NK-92 treated with Interleukin-12 subunit alpha and Interleukin-12 subunit beta, amount 100 ng/mL, for 24 hours (cell line): ENCODE results near the gene OSBPL3.

Source experiments
- DNase-seq: peaks from one replicate; lab custom pipeline; 2025; lab: John Stamatoyannopoulos, UW

Gene OSBPL3

DNA sequence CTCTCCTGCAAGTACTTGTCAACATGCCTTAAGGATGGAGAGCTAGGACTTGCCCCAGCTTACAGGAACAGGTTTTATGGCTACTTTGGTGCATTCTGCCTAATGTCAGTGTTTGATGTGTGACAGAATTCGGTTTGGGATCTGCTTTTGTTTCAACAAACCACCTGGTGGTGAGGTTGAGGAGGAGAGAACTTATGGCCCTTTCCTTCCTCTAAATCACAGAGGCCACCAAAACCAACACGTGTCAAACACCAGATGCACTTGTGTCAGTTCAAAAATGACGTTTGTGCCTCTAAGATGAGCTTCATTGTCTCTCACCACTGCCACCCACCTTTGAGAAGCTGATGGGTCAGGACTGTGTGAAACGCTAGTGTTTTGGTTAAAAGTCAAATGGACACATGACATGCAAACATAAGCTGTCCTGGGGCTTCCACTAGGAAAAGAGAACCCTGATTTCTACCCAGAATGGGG is 83.9 kb downstream of the OSBPL3 start:
- no peak for DNase-seq

DNA sequence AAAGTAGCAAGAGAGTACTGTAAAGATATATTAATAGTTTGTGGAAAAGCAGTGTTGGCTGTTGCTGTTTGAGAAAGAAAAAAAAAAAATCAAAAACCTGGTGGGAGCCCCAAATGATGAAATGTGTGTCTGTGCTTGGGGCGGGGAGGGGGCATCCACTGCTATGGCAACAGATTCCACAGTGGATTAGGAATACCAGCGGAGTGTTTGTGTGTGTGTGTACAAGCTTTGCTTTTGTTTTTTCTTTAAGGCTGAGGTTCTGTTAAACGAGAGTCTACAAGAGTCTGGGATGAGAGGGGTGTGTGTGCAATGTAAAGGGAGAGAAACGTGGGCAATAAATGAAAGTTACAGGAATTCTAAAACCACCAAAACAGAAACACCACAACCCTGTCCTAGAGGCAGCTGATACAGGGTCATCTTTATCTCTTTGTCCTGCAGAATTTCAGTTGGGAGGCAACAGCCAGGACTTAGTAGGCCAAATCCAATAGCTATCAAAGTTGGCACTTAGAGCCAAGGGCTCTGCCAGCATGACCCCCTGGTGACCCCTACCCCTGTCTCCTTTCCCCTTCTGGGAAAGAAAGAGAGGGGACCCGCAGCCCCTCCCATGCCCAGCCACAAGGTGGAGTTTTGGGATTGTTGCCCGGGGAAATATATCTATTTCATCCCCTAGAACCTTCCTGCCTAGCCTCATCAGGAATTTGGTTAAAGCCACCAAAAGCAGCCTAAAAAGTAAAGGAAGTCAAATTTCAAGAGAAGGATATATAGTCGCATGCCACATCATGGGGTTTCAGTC is 85.4 kb downstream of the OSBPL3 start:
- no peak for DNase-seq

DNA sequence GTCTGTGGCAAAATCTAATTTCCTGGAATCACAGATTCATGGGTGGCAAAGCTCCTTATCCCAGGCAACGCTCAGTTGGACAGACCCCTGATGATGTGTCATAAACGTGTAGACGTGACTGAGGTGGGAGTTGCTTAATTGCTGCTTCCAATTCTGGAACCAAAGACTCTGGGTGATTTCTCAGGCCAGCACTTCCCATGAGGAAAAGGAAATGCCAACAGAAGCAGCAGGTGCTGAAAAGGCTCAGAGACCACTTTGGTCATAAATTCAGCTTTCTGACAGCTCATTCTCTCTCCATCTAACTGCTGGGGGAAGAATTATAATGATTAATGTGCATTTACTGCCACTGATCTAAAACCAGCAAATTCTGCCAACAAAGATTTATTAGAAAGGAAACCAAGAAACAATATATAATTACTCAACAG is 88.7 kb downstream of the OSBPL3 start:
- DNase-seq, result no peak

DNA sequence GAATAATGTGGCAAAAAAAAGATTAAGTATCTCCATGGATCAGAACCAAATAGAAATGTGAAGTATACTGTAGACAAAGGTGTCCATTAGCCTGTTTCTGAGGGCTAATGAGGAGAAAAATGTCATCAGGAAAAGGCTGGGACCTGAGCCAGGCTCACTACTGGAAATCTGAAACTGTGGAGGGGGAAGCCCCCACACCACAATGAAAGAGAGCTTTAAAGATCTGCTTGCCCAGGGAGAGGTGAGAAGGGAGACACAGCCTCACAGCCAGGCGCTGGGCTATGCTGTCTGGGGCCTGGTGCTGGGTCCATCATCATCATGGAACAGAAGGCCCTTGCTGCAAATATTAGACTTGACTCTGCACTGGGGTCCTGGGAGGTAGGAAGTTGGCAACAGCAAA is 90.4 kb downstream of the OSBPL3 start:
- no peak for DNase-seq

DNA sequence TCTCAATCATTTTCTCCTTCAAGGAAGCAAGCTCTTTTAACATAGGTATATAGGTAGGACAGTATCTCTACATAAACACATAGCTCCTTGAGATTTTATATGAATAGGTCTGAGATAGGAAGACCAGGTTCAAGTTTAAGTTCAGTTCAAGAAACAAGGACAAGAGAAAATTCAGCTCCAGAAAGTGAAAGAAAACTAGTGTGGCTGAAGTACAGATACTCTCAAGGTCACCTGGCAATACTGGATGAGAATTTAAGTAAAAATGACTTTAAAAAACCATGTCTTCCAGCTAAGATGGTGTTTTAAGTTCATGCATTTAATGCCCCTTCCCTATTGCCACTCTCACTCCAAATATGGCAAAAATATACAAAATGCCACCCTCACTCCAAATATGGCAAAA is 91.3 kb downstream of the OSBPL3 start:
- DNase-seq, result no peak

DNA sequence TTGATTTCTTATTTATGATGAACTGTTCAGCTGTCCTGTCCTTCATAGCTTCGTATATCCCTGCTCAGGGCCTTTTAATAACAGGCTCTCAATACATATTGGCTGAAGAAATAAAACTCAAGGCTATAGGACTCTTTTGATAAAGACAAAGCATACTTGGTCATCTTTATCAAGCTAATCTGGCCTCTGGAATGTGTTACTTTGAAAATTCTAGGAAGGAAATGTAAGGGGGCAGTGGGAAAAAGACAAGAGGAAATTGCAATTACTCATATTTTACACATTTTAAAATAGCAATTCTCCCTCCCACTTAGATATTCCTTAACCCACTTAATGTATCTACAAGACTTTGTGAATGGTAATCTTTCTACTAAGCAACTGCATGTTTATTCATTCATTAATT is 94.3 kb downstream of the OSBPL3 start:
- DNase-seq, result no peak

DNA sequence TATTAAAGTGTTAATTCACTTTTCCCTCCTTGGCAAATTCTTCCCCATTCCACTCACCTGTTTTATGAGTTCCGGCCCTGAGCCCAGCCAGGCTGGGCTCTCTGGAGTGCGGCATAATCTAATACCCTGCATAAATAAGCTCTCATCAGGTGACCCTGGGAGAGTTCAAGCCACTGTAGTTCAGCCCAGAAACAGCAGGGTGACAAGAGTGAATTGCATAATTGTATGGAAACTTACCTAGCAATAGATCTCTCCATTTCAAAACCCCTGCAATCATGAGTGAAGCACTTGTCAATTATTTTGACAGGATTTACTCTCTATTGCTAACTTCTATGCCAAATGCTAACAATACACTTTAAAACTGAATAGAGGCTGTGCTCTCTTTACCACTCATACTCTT is 94.7 kb downstream of the OSBPL3 start:
- DNase-seq, result no peak

DNA sequence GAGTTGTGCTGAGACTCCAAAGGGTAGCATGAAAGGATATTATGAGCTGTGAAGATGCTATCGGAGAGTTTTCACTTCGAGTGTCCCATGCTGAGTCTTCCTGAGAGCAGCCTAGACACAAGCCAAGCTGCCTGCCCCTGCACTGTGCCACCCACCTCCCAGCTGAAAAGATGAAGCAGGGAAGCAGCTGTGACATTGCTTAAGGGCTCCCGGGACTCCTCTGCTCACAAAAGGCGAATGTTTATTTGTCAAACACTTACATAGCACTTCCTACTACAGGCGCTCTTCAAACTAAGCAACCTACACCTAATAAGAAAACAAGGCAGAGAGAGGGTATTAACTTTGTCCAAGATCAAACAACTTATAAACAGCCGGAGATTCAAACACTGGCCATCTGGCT is 95.6 kb downstream of the OSBPL3 start:
- no peak for DNase-seq

DNA sequence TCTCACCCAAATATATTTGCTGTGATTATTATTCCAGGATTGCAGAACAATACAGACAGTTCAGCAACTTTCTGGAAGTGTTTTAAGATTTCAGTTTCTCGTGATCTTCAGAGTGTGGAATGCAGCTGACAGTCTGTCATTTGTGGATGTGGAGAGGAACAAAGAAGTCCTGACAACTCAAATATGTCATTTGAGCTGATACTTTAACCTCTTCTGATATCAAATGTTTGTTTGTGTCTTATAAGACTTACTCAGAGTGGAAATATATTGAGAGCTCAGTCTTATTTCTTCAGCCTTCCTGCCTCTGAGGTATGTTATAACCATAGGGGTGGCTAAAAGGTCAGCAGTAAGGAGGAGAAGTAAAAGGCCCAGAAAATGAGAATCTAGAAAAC is 96.4 kb downstream of the OSBPL3 start:
- no peak for DNase-seq

DNA sequence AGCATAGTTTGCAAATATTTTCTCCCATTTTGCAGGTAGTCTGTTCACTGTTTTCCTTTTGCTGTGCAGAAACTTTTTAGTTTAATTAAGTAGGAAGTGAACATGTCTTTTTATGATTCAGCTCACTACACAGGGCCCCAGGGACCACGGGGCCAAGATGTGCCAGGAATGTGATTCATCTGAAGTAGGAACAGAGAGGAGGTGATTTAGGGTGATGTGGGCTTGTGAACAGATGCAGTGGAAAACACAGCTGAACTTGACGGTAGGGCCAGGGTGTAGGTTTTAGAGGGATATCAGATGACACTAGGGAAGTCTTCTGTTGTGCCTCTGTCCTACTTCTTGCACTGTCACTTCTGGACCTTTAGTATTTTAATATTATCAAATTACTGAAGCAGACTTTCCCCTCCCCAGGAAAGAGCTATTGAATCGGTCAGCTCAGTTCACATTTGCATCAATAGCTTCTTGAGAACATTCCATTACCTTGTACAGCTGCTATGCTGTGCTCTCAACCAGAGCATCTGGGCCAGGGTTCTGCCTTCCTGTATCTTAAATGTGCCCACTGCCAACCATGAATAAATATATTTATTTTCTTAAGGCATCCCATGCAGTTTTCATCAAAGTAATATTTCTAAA is 96.9 kb downstream of the OSBPL3 start:
- no peak for DNase-seq

DNA sequence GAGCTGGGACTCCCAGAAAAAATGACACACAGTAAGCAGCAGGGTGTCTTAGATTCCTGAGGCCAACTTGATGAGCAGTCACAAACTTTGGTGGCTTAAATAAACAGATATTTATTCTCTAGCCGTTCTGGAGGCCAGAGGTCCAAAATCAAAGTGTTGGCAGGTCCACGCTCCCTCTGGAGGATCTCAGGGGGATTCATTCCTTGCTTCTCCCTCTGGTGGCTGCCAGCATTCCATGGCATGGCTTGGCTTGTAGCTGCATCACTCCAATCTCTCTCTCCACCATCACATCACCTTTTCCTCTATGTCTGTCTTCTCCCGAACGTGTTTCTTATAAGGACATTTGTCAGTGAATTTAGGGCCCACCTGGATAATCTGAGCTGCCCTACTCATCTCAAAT is 98.4 kb downstream of the OSBPL3 start:
- DNase-seq, result no peak

DNA sequence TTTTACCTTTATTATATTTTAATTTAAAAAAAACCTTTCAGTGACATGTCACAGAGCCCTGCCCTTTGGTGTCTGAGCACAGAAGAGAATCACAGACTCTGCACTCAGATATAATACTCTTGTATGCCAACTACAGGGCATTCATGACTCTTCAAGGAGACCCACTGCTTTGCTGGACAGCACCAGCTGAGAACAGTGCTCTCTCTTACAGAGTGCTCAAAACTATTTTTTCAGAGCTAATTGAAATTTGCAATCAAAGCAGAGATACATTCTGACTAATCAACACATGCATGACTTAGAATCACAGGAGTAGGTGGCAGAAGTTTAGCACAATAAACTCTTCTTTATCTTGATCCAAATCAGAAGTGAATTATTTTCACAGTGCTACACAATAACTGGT is 99.1 kb downstream of the OSBPL3 start:
- no peak for DNase-seq

DNA sequence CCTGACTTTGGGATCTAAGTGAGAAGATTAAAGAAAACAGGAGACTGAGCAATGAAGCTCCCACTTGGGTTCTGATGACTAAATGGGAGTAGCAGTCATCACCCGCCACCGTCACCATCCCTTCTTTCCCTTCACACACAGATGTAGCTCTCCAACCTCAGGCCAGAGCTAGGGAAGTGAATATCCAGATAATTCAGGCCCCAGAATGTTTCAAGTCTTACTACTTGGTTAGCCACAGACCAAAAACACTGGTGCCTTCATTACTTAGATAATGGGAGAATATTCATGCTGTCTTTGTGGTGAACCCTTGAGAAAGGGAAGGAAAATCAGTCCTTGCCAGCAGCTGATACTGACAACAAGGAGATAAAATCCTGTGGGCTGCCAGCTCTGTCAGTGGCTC is 100.7 kb downstream of the OSBPL3 start:
- DNase-seq, result no peak

DNA sequence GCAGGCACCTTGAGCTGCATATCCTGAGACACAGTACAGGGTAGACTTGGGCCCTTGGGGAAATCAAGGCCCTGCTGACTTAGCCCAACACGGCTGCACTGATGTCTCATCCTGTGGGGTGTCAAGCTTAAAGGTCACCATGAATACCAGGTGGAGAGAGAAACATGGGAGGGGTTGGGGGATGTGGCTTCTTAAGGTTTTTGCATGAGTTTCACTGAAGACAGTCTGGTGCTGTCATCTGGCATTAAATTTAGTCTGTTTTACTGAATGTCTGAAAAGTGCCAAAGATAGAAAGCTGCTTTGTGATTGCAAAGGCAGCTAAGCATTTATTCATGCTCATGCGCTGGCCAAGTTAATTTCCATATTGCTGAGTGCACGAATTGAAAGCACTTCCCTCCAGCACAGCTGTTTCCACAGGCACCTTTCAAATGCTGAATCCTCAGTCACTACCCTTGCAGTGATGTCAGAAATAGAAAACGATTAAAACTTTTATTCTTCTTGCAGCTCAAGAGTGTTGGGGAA is 102.1 kb downstream of the OSBPL3 start:
- no peak for DNase-seq

DNA sequence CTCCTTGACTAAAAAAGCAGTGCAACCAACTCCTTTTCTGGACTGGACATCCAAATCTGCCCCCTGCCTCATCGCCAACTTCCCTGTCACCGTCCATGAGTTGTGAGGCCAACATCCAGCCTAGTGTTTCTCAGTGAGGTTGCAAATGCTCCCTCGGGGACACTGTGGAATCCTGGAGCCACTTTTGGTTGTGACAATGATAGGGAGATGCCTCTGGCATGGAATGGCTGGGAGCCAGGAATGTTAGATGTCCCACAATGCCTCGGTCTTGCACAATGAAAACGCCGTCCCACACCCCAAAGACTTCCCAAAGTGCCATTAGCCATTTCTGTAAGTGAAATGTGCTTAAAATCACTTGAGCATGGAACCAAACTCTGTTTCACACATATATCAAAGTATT is 105.2 kb downstream of the OSBPL3 start:
- no peak for DNase-seq

DNA sequence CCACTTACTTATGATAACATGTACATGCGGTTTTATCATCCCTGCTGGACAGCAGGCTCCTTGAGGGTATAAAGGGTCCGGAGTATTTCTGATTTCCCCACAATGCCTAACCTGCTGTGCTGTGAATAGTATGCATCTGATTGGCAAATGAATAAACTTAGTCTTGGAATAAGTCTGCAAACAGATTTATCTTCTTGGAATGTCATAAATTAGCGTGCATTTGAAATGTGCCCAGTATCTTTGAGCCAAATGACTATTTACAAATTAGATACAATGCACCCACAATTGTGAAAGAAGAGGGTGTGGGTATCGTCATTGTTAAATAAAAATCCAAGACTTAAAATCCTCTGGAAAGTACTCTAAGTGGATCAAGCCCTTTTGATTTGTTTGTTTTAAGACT is 106.0 kb downstream of the OSBPL3 start:
- DNase-seq, result no peak

DNA sequence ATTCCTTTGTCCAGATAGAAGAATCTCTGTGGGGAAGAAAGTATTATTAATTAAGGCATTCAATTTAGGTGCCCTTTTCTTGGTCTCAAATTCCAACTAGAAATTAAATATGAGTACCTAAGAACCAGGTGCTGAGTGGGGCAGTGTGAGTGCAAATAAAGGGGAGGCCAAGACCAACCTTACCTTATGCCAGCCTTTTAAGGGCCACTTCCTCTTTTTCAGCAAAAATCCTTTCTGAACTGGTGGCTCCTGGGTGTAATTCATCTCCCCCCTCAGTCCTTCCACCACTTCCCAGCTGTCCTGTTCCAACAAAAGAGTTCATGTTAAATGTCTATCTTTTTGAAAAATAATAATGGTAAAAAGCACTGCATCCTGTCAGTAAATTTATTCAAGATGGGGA is 108.2 kb downstream of the OSBPL3 start:
- no peak for DNase-seq

DNA sequence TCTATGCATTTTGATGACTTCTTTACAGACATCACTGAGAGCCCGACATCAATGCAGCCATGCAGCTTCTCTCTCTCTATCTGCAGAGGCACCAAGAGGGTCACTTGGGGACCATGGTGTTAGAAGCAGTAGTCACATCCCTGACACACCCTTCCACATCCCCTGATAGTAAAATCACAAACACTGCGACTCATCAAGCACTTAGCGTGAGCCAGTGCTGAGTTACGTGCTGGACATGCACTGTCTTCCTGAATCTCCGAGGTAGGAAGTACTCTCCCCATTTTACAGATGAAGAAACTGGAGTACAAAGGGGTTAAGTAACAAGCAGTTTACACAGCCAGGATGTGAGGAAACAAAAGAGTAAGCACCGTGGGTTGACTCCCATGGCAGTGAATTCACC is 109.2 kb downstream of the OSBPL3 start:
- DNase-seq, result no peak

DNA sequence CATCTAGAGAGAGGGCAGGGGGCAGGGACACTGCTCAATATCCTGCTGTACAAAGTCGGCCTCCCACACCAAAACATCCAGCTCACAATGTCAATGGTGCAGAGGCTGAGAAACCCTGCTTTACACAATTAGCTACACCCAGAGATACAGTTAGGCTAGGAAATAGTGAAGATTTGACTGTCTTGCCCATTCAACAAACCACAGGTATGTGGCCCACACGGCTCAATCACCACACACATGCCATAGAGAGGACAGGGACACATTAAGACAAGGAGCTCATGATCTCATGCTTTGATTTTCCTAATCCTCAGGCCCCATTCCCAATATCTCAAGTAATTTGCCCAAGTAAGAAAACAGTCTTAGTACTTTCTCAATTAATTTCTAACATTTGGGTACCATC is 110.4 kb downstream of the OSBPL3 start:
- DNase-seq, result no peak

DNA sequence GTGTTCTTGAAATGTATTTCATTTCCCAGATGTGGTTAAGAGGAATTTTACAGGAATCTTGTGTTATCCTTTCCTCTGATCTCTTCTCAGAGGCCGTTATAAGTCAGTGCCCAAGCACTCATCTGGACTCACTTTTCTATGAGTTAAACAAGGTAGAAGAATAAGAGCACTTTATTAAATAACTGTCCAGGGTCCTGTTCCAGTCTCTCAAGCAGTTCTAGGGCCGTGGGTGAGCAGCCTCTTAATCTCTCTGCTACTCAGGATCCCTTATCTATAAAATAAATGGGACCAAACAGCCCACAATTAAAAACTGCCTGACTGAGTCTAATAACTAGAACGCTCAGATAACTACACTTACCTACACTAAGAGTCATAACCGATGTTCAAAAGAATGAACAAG is 111.2 kb downstream of the OSBPL3 start:
- no peak for DNase-seq

DNA sequence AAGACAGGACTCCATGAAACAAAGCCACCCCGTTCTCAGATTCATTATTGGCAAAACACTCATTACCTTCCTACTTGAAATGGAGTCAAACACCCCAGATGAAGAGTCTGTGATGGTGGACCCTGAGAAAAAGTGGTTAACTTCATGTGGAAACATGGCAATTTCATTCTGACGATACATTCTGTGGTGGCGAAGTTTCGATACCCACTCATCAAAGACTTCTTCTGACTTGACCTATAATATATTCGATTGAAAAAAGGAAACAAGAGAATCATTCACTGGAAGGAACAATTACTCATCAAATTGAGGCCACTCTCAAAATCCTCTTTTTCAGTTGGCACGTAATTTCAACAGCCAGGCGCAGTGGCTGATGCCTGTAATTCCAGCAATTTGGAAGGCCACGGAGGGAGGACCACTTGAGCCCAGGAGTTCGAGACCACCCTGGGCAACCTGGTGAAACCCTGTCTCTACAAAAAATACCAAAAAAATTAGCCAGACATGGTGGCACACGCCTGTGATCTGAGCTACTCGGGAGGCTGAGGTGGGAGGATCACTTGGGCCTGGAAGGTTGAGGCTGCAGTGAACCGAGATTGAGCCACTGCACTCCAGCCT is 113.9 kb downstream of the OSBPL3 start:
- DNase-seq, result no peak

DNA sequence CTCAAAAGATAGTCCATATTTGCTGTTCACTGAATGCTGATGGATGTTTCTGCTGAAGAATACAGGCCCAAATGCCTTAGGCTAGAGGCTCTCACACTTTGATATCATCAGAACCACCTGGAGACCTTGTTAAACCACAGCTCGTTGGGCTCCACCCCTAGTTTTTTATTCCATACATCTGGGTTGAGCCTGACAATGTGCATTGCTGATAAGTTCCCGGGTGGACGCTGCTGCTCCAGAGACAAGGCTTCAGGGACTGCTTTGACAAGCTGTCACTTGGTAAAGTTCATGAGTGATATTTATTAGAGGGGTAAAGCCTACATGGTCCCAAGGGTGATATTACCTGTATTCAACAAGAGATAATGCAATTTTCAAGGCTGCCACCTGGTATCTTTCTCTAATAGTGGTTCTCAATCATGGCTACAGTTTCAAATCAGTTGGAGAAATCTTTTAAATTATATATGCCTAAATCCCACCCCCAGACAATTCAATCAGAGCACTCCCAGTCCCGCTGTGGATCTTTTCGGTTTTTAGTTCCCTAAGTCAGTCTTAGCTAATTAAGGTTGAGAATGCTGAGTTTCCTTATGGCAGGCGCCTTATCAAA is 115.7 kb downstream of the OSBPL3 start:
- DNase-seq, result no peak

DNA sequence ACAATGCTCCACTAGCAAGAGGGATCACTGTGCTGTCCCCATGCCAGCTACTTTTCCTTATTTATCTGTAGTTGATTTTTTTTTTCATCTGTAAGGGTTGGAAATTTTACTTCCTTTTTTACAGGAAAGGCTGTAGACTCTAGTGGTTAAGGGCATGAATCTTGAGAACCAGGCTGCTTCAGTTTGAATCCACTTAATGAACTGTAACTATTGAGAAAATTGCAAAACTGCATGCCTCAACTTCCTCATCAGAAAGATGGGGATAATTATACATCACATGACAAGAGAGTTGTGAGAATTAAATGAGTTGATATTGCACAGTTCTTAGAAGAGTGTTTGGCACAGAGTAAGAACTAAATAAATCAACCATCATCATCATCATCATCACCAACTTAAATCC is 116.4 kb downstream of the OSBPL3 start:
- no peak for DNase-seq
